HuH-7.5 (cell line): ENCODE measurements around the gene BANK1.

Source experiments
- DNase-seq: peaks from one replicate; pipeline ENCODE4 v3.0.0; 2011; ENCODE audit warnings: low spot score

Gene BANK1

DNA sequence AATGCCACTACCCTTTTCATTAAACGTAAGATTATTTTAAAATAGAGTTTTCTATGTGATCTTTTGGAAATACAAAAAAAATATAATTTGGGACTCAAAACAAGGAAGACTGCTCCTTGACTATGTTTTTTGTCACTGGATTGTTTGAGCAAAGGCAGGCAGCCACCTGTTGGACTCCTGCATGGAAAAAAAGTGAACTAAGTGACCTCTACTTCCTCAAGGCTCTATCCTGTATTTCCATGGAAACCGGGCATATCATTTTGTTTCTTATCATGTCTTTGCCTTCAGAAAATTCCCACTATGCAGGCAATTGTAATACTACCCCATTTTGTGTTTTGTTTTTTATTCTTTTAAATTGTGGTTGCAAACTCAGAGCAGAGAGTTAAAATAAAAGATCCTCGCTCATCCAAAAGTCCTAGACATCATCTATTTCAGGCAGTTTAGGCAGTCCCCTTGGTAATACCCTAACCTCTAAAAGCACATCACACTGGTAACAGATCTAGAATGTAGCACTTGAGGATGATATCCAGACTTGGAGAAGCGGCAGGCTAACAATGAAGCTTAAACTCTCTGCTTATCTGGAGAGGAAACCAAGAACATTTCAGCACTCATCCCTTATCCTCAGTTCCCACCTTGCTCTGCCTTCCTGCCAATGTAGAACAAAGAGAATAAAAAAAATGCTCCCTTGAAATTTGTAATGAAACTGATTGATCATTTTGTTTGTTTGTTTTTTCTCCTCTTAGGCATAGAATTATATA lies 165.7 kb downstream of the BANK1 start:
- no peak for DNase-seq

DNA sequence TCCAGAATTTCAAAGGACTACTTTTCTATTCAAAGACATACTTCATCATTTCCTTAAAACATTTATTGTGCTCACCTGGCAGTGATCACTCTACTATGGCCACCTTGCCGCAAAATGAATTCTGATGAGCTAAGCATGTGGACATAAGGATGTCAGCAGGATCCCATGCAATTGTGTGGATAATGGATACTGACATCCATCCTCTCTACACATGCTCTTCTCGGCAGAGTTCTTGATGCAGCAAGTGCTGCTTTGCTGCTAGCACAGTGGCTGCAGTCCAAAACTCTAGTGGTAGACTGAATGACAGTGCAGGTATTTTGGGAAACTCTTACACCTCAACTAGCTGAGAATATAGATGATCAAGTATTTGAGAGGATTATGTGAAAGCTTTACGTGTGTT lies 168.0 kb downstream of the BANK1 start:
- DNase-seq = no peak

DNA sequence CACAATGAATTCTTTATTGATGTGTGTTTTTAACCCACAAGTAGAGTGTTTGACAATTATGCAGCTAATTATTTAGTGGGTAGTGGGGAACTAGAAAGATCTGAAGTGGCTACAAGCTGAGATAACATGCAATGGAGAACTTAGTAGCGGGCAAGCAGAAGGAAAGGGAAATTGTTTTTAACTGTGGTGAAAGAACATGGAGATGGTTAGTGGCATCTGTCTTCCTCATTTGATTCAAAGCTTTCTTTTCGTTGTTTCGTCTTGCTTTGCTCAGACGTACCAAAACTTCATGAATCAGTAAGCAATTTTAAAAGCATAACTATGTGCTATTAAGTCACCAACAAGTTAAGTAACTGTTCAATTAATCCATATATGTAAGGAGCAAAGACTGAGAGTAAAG lies 169.9 kb downstream of the BANK1 start:
- DNase-seq = no peak

DNA sequence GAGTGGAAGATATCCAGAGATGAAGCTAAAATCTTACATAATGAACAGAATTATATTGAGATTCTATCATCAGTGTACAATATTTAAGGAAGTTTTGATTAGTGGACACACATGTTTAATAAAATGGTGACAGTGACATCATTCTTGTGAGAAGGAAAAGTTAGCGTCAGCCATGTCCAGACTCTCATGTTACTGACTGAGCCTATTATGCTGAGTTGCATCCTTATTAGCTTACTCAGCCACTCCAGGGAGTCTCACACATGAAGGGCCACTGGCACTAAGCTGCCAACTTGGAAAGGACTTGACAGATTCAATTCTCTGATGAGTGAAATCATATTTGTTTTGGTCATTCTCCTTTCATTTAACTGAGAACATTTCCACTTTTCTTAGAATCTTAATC lies 170.6 kb downstream of the BANK1 start:
- no peak for DNase-seq

DNA sequence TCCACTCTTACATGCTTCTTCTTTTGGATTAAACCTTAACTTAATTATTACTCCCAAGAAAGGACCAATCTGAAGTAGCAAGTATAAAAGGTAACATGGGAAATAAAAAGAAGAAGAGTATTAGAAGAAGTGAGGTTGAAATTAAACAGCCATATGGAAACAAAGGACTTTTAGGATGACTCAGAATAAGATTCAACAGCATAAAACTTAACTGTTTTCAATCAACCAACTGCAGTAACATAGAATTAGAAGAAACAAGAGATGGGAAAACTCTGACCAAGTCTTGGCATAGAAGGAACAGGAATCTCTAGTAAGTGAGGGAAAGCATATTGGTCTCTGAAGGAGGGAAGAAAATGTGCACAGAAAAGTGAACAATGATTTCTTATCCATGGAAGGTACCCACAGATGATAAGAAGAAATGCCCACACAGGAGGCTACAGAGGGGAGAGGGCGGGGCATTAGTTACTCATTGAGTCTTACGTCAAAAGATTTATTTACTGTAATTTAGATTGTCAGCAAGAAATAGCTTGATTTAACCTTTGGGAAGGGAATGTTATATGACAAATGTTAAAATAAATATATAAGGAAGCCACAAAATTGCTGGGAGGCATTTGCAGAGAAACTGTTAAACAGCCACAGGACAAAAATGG lies 177.3 kb downstream of the BANK1 start:
- DNase-seq = no peak

DNA sequence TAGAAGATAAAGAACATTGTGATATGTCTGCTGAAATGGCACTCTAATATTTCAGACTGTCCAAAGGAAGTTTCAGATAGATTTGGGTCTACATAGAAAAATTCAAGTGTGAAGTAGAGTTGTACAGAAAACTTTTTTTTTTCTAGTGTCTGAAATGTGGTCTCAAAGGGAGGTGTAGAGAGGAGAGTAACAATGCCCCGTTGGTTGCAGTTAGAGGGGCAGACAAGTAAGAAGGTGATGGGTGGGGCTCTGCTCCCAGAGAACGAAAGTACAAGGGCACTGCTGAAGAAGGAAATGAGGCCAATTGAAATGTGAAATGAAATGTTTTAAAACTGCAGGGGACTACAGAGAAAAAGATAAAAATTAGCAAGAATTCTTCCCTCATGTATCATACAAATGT lies 177.8 kb downstream of the BANK1 start:
- DNase-seq = no peak

DNA sequence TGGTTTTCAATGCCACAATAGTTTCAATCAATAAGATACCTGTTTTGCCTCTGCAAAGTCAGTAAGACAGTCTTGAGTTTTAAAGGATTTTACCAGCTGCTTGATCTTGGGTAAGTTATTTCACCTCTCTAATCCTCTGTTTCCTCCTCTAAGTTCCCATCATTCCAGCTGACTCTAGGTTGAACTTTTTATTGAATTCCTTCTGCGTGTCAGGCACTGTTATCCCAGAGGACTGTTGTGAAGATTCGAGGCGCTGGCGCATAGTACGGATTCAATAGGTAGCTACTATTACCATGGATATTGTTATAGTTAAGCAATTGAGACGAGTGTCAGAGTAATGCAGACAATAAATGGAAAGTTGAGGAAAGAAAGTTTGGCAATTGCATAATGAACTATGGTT lies 179.4 kb downstream of the BANK1 start:
- no peak for DNase-seq

DNA sequence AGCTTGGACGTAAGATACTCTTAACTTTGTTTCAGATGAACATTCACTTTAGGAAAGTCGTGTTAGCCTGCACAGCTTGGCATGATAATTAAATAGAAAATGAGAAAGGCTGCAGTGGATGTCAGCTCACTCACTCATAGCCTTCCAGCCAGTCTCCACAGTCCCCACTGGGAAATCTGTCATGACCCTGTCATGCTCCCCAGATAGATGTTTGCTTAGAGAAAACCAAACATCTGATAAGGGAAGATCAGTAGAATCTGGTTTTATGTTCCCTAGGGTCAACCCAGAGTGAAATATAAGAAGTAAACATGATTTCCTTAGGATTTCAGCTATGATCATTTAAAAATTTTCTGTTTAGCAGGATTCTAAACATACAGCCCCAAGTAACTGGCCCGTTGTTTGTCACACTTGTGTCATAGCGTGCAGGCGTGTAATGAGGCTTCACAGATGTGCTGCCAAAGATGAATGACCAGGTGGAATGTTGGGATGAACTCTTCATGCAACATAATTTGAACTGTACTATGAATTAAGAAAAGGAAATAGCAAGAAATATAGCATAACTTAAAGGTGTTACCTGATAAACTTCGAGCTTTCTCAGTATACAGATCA lies 180.1 kb downstream of the BANK1 start:
- no peak for DNase-seq

DNA sequence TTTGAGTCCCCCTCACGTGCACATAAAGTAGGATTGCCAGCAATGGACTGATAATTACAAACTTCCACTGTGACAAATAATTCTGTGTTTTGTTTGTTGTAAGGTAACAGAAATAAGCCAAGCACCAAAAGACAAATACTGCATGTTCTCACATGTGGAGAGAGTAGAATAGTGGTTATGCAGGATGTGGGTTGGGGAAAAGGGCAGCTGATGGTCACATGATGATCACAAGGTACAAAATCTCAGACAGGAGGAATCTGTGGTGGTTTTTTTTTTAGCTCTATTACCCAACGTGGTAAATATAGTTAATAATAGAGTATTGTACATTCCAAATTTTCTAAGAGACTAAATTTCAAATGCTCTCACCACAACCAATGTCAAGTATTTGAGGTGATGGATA lies 182.3 kb downstream of the BANK1 start:
- DNase-seq = no peak

DNA sequence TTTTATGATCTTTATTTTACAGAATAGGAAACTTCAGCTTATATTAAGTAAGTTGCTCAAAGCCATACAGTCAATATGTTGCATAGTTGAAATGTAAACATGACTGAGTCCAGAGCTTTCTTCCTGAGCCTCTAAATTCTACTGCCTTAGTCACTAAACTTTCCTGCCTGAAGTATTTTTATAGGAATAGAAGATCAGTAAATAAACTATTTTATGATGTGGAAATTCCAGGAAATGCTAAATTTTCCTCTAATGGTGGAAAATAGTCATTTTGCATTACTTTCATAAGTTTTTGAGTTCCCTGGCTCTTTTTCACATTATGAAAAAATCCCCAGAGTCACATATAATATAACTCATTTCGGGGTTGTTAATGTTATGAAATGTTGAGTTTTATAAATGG lies 182.8 kb downstream of the BANK1 start:
- no peak for DNase-seq

DNA sequence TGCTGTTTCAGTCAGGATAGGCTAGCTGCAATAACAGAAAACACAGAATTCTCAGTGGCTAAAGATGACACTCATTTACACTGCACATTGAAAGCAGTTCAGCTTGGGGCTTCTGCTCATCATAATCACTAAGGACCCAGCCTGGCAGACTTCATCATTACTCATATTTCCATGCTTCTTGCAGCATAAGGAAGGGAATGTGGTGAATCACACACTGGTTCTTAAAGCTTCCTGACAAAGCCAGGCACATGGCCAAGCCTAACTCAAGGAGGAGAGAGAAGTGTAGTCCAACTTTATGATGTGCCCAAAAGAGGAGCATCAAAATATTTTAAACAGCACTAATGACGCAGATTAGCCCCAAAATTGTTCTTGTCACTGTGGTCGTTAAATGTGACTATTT lies 186.5 kb downstream of the BANK1 start:
- DNase-seq = no peak

DNA sequence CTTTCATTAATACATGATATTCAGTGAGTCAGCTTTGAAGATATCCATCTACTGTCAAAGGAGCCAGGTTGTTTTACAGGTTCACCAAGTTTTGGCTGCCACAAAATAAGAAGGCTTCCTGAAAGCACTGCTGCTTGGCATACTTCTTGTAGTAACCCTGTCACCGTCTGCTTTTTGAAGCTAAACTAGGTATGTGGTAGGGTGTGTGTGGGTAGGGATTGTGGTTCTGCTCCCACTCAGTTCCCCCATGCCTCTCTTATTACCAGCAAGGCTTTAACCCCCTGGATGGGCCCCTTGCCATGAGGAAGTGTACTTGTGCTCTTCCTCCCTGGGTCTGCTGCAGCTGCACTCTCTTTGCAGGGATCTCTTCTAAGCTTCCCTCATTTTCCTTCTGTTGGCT lies 191.2 kb downstream of the BANK1 start:
- DNase-seq = no peak

DNA sequence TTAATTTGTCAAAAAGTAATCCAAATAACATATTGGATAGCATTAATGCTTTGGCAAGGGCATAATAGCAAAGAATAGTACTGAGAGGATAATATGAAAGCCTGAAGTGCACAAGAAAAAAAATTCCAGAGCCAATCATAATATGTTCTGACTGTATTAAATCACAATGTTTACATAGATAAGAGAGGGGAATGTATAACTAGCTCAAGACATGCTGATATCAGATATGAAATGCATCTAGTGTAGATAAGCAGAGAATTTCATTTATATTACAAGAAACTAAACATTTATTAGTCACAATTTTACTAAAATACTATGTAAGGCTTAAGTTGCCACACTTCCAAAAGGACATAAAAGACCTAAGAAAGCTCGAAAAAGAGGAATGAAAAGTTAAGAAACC lies 193.3 kb downstream of the BANK1 start:
- DNase-seq = no peak

DNA sequence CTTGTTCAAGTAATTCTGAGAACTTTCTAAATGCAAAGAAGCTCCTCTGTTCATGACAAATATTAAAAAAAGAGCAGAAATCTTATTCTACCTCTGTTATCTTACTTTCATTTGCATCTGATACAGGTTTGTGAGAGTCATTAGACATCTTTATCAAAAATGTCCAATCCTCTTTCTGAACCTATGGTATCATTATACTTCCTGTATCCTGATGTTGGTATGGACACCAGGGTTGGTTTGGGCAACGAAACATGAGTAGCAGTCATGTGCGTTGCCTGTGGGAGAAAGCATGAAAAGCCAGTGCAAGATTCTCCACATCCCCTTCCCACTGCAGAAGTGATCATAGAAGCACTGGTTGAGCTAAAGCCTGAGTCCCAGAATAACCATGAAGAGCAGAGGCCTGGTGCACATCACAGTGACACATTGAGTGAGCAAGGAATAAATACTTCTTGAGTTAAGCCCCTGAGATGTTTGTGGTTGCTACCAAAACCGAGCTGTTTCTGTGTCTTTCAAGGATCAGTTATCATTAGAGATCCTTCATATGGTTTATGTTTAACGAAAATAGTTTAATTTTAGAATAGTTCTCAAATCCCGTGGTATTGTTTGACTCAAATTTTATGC lies 197.2 kb downstream of the BANK1 start:
- DNase-seq = no peak

DNA sequence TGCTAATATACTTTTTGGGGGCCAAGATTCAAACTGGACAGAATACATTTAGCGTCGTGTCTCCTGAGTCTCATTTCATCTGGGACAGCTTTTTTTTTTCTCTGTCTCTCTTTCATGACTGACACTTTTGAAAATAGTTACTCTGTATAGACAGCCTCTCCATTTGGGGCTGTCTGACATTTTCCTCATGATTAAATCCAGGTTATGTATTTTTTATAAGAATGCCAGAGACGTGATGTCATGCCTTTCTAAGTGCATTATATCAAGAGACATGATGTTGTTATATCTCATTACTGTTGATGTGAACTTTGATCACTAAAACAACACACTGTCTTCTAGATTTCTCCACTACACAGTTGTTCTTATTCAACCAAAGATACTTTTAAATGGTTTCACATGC lies 199.0 kb downstream of the BANK1 start:
- no peak for DNase-seq

DNA sequence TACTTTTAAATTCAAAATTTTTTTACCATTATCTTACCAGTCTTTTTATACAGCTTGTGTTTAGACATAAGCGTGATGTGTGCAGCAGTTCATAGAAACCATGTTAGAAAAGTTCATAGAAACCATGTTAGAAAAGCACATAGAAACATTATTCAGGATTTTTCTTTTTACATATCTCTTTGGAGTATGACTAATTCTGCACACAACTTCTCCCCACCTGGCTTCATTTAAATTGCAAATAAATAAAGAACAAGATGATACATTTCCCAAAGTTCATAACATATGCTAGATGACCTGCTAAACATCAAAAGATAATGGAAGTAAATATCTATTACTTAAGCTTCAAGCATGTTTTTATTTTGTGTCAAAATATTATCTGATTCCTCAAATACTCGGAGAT lies 201.9 kb downstream of the BANK1 start:
- no peak for DNase-seq

DNA sequence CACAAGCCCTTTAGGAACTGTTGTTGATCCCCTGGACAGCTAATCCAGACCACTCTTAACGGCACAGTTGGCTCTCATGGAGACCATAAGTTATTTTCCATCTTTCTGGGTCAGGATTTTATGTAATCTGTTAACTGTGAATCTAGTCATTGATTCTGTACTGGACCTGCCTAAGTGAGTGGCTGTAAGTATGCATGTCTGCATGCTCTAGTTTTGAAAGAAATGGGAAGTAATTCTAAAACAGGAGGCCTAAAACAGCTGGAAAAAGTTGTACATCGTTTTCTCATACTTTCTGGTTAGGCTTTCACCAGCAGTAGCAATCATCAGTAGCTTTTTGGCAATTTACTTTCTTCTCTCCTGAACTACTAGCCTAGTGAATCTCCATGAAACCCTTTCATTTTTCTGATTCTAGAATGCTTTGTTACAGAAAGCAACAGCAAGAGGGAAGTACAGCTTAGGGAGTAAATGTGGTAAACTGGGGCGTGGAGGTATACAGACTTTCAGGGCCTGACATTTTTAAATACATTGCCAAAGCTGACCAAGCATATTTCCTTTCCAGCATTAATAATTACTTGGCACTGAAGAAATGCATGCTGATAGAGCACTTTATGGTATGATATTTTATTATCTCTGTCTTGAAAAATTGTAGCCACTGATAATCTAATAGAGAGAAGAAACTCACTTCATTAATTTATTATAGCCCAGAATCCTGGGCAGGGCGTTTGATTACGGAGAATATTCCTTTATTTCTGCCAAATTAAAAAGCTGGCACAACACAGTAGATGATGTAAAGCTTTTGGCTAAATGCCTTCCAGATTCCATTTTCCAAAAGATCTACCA lies 202.7 kb downstream of the BANK1 start:
- no peak for DNase-seq

DNA sequence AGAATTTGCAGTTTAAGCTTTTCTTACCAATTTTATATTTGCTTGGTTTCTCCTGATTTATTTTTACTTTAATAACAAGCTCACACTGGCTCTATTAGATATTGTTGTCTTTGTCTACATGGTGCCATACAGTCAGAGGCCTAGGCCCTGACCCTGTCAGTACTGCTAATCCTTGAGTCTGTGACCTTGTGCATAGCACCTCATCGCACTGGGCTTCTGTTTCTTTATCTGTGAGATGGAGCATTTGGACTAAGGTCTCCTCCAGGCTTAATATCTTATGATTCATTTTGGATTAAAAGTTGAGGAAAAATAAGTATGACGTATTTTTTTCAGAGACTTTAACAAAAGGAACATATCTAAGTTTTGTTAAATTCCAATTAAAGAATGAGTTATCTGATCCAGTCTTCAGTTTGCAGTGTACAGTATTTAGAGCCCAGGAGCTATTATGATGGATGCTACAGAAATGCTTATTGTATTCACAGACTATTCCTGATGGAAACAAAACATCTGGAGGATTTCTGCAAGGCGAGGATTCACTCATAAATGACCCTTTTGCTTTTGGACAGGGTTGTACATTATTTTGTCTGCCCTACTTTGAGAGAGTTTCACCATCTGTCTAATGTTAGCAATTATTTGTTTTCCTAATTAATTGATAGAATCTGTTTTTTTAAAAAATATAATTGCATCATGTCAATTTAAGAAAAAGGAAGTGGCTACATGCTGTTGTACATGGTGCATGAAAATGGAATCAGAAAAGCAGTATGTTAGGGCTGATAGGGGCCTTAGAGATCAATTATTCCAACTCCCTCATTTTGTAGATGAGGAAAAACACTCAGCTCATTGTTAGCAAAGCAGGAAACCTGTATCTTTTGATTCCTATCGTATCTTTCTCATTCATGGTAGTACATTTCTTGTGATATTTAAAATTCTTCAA lies 203.6 kb downstream of the BANK1 start:
- DNase-seq = no peak

DNA sequence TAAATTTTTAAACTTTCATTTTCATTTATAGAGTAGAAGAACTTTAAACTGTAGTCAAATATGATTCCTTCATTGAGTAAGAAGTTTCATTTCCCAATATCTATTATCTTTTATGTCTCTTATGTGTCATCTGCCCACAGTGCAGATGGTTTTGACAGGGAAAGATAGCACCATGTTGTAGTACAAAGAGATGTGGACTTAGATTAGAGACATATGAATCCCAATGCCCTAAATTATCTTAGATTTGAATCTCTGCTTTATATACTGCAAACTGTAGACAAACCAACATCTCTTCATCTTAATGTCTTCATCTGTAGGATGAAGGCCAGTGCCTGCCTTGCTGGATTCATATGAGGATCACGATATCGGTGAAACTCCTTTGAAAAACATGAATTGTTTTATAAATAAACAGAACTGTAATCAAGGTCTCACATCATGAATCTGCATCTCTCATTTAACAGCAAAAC lies 217.5 kb downstream of the BANK1 start:
- DNase-seq = no peak

DNA sequence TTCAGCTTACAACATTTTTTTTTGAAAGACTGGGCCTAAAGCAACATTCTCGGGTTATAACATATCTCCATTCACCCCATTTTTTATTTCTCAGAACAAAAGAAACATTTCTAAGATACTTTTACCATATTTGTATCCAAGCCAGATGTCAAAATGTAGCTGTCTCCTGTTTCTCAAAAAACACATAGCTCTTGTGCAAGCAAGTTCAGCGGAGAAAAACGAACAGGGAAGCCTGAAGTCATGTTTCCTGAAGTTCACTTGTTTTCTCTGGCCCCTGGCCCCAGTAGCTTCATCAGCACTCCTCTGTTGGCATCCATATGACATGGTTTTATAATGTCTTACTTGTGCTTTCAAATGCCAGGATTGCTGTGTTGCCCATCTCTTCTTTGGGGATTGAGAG lies 218.2 kb downstream of the BANK1 start:
- no peak for DNase-seq

DNA sequence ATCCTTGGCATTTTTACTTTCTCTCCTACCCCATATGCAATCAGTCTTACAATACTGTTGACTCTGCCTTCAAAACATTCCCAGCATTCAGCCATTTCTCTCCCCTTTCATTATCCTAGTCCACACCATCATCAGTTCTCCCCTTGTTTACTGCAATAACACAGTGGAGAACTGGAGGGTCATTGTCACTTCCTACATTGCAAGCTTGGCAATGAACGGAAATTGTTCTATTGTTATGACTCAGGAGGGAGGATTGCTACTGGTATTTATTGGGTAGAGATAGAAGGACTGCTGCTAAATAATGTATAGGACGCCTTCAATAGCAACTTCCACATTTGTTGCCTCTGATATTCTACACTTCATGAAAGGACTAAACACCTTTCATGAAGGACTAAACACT lies 231.8 kb downstream of the BANK1 start:
- DNase-seq = no peak
